Gastrocnemius medialis (tissue), 4 donors: ENCODE data around the gene TMEM240.
"Not testable (repeated sequence)": the region's sequence is repeated elsewhere in the genome, so short reads cannot be mapped to it uniquely, and the experiment has no call there.

ENCODE experiments used
- POLR2A ChIP-seq, 2 donors: fragments of 450-650 bp; IDR thresholded peaks; one replicate each; pipeline ENCODE4 v1.6.1; 2017; ENCODE audit warnings: antibody characterized with exemption in 2 of 2, mild to moderate bottlenecking in 2 of 2, moderate library complexity in 2 of 2
- TF ChIP-seq, protein P1 (sequence below), 5 experiments: fragments of 450-650 bp in 3 of 5; fragments of 200-600 bp in 2 of 5; sonication (generic) in 2 of 5; IDR thresholded peaks in 4 of 5; conservative IDR thresholded peaks in 1 of 5; 1 replicate in 4 of 5; 2 replicates in 1 of 5; pipeline ENCODE4 v1.5.1; 2016 to 2019; ENCODE audit warnings: antibody characterized with exemption in 5 of 5, mild to moderate bottlenecking in 3 of 5, moderate library complexity in 3 of 5

DNA sequence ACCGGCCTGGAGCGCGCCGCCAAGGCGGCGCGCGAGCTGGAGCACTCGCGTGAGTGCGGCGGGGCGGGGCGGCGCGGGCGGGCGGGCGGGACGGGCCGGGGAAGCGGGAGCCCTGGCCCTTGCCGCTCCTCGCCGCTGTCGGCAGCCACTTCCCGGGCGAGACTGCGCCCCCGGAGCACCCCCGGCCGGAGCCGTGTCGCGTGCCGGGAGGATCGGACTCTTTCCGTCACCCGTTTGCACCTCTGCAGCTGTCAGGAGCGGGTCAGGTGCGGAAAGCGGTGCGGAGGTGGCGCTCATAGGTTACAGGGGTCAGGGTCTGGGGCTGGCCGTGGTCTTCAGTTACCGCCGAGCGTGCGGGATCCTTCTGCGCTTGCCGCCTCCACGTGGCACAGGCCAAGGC, 28.0 kb downstream of the TMEM240 start:
- TF ChIP-seq, protein P1, sequence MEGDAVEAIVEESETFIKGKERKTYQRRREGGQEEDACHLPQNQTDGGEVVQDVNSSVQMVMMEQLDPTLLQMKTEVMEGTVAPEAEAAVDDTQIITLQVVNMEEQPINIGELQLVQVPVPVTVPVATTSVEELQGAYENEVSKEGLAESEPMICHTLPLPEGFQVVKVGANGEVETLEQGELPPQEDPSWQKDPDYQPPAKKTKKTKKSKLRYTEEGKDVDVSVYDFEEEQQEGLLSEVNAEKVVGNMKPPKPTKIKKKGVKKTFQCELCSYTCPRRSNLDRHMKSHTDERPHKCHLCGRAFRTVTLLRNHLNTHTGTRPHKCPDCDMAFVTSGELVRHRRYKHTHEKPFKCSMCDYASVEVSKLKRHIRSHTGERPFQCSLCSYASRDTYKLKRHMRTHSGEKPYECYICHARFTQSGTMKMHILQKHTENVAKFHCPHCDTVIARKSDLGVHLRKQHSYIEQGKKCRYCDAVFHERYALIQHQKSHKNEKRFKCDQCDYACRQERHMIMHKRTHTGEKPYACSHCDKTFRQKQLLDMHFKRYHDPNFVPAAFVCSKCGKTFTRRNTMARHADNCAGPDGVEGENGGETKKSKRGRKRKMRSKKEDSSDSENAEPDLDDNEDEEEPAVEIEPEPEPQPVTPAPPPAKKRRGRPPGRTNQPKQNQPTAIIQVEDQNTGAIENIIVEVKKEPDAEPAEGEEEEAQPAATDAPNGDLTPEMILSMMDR (IDR thresholded peaks at IDR 0.05 in 4 of 5, conservative IDR thresholded peaks at IDR 0.05 in 1 of 5) = not testable (repeated sequence)
- not testable (repeated sequence) for TF ChIP-seq POLR2A (IDR thresholded peaks at IDR 0.05)
